ENCODE measurements around the gene CD47.

Gene CD47

GRCh38 chr3:108060331-108060730 lies 30.5 kb downstream of the CD47 start:
- H3K9me3 ChIP-seq (ENCODE audit: severe bottlenecking), result no peaks in the 10 kb centered on the region
- DNase-seq (ENCODE audit: low spot score) (no peak), ATAC-seq (ENCODE audit: low read depth) (no peak)
- H3K4me1 ChIP-seq (ENCODE audit: insufficient read depth, poor library complexity, severe bottlenecking), result no peaks in the 10 kb centered on the region
- TF ChIP-seq CTCF (IDR thresholded peaks at IDR 0.05; ENCODE audit: poor library complexity, severe bottlenecking), result no peak
- H3K27me3 ChIP-seq (ENCODE audit: insufficient read depth, poor library complexity, severe bottlenecking), result no peaks in the 10 kb centered on the region
- no peak overlapping the region for H3K4me3 ChIP-seq (ENCODE audit: severe bottlenecking)
- H3K27ac ChIP-seq (ENCODE audit: poor library complexity, severe bottlenecking), result no peak overlapping the region
- peaks cover 20% of the 10 kb centered on the region for H3K36me3 ChIP-seq (ENCODE audit: low read depth)

- Histone ChIP-seq H3K4me3 (ENCODE audit: severe bottlenecking) (no peak overlapping the region), H3K4me1 (ENCODE audit: insufficient read depth, poor library complexity, severe bottlenecking) (peaks cover 6% of the 10 kb centered on the region), H3K27ac (ENCODE audit: poor library complexity, severe bottlenecking) (no peak overlapping the region), H3K27me3 (ENCODE audit: insufficient read depth, poor library complexity, severe bottlenecking) (no peaks in the 10 kb centered on the region), H3K36me3 (ENCODE audit: low read depth) (peaks cover 40% of the 10 kb centered on the region), H3K9me3 (ENCODE audit: severe bottlenecking) (no peaks in the 10 kb centered on the region)
- no peak for ATAC-seq (ENCODE audit: low read depth)
- DNase-seq (ENCODE audit: low spot score), result no peak
- no peak for TF ChIP-seq CTCF (IDR thresholded peaks at IDR 0.05; ENCODE audit: poor library complexity, severe bottlenecking)
Measured at GRCh38 chr3:108055931-108056330, 34.9 kb downstream of the CD47 start.

- Histone ChIP-seq H3K4me1 (ENCODE audit: insufficient read depth, poor library complexity, severe bottlenecking) (peaks cover 9% of the 10 kb centered on the region), H3K27me3 (ENCODE audit: insufficient read depth, poor library complexity, severe bottlenecking) (no peaks in the 10 kb centered on the region), H3K27ac (ENCODE audit: poor library complexity, severe bottlenecking) (no peak overlapping the region), H3K36me3 (ENCODE audit: low read depth) (peaks cover 47% of the 10 kb centered on the region), H3K9me3 (ENCODE audit: severe bottlenecking) (no peaks in the 10 kb centered on the region), H3K4me3 (ENCODE audit: severe bottlenecking) (no peak overlapping the region)
- no peak for DNase-seq (ENCODE audit: low spot score)
- ATAC-seq (ENCODE audit: low read depth), result no peak
- TF ChIP-seq CTCF (IDR thresholded peaks at IDR 0.05; ENCODE audit: poor library complexity, severe bottlenecking), result no peak
Measured at GRCh38 chr3:108054935-108055334, 35.9 kb downstream of the CD47 start.

GRCh38 chr3:108053483-108053882 lies 37.3 kb downstream of the CD47 start:
- Histone ChIP-seq H3K4me1 (ENCODE audit: insufficient read depth, poor library complexity, severe bottlenecking) (peaks cover 9% of the 10 kb centered on the region), H3K9me3 (ENCODE audit: severe bottlenecking) (no peaks in the 10 kb centered on the region), H3K4me3 (ENCODE audit: severe bottlenecking) (no peak overlapping the region), H3K27me3 (ENCODE audit: insufficient read depth, poor library complexity, severe bottlenecking) (no peaks in the 10 kb centered on the region), H3K36me3 (ENCODE audit: low read depth) (peaks cover 45% of the 10 kb centered on the region), H3K27ac (ENCODE audit: poor library complexity, severe bottlenecking) (no peak overlapping the region)
- no peak for ATAC-seq (ENCODE audit: low read depth)
- TF ChIP-seq CTCF (IDR thresholded peaks at IDR 0.05; ENCODE audit: poor library complexity, severe bottlenecking), result no peak
- DNase-seq (ENCODE audit: low spot score), result no peak

DNA sequence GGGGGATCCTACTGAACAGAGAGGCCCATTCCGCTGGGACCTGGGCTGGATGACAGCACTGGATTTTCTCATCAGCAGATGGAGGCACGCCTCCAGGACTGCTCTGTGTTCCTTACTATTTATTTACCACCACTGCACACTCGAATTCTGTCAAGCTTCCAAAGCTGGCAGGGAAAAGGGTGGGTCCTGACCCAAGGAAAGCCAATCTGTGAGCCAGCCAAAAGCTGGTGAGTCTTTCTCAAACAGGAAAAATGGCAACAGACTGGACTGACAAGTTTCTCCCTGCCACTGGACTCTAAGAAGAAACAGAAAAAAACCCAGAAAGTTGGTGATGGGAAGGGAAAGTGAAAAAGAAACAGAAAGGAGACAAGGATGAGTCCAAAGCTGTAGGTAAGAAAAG lies 37.8 kb downstream of the CD47 start:
- Histone ChIP-seq H3K4me1 (ENCODE audit: insufficient read depth, poor library complexity, severe bottlenecking) (peaks cover 9% of the 10 kb centered on the region), H3K9me3 (ENCODE audit: severe bottlenecking) (no peaks in the 10 kb centered on the region), H3K27me3 (ENCODE audit: insufficient read depth, poor library complexity, severe bottlenecking) (no peaks in the 10 kb centered on the region), H3K27ac (ENCODE audit: poor library complexity, severe bottlenecking) (no peak overlapping the region), H3K36me3 (ENCODE audit: low read depth) (peaks cover 45% of the 10 kb centered on the region), H3K4me3 (ENCODE audit: severe bottlenecking) (no peak overlapping the region)
- TF ChIP-seq CTCF (IDR thresholded peaks at IDR 0.05; ENCODE audit: poor library complexity, severe bottlenecking), result no peak
- ATAC-seq (ENCODE audit: low read depth) (no peak), DNase-seq (ENCODE audit: low spot score) (no peak)
